Retinal pigment epithelial cell (primary cell): ENCODE measurements around the gene FILIP1.

ENCODE experiments used
- DNase-seq: peaks from one replicate; pipeline ENCODE4 v3.0.0-alpha.2; 2010; ENCODE audit warnings: low read depth
- H3K4me3 ChIP-seq: 2 replicates; pipeline ENCODE4 v1.5.1; 2011; ENCODE audit warnings: mild to moderate bottlenecking, low read length, control low read depth, moderate library complexity
- TF ChIP-seq, protein P1 (sequence below): conservative IDR thresholded peaks from 2 replicates; pipeline ENCODE4 v1.5.1; 2011; ENCODE audit warnings: low read depth, low read length, control low read depth, inconsistent platforms

FILIP1 gene

DNA sequence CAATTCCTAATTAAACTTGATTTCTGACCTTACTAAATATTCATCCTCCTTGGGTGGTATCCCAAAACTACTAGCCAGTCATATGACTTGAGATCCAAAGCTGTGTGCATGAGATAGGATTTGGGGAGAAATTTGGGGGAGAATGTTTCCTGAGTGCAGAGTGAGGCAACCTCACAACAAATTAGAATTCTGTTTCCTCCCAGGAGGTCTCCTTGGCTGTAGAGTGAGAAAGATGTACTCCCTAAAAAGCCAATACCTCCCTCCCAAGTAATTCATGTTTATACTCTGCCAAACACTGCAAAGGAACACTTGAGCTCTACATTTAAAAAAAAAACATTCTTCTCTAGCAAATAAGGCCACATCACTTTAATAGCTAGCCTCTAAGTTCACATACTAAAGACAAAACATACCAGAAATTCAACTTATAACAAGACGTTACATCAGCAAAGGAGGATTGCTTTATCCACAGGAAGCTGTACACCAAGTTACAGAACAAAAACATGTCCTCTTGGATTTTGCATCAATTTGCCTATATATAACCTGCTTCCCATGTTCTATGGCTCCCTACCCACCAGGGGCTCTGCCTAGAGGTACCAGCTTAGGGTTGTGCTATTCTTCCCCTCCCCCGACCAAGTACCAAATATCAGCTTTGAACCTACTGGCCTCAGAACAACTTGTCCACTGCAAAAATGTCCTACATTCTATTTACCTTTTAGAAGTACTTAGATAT is 193.6 kb downstream of the FILIP1 start:
- no peak overlapping the region for H3K4me3 ChIP-seq
- TF ChIP-seq, protein P1, sequence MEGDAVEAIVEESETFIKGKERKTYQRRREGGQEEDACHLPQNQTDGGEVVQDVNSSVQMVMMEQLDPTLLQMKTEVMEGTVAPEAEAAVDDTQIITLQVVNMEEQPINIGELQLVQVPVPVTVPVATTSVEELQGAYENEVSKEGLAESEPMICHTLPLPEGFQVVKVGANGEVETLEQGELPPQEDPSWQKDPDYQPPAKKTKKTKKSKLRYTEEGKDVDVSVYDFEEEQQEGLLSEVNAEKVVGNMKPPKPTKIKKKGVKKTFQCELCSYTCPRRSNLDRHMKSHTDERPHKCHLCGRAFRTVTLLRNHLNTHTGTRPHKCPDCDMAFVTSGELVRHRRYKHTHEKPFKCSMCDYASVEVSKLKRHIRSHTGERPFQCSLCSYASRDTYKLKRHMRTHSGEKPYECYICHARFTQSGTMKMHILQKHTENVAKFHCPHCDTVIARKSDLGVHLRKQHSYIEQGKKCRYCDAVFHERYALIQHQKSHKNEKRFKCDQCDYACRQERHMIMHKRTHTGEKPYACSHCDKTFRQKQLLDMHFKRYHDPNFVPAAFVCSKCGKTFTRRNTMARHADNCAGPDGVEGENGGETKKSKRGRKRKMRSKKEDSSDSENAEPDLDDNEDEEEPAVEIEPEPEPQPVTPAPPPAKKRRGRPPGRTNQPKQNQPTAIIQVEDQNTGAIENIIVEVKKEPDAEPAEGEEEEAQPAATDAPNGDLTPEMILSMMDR: no peak
- no peak for DNase-seq

DNA sequence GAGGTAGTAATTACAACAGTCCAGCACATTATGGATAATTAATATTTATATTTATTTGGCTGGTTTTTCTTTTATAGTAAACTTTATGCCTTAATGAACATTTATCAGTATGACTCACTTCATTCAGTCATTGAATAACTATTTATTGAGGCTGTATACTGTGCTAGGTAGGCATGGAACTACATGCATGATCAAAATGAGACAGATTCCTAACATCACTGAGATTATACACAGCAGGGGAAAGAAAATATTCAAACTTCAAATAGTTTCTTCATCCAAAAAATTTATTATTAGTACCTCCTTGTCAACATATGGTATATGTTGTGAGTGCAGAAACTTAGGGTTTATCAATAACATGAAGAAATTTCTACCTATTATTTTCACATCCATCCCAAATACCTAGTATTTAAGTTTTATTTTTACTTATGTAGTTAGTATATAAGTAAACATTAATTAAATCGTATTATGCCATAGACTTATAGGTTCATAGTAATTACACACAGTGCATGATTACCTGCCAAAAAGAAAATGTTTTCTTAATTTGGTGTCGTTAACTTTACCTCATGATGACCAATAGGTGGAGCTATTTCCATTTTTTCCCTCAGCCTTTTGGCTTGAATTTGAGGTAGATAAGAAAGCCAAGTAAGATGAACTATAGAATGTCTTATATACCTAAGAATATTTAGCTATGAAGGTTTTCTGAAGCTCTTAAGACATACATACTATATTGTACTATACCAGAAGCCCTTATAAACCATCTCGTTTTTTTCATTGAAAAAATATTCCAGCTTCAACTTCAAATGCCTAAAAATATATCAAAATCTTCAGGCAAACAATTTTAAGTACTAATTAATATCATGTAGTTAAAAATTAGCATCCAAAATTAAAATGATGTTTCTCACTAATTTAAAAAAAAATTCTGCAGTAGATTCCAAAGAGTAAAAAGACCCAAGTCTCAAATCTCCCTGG is 196.5 kb downstream of the FILIP1 start:
- DNase-seq: no peak
- H3K4me3 ChIP-seq: no peak overlapping the region
- TF ChIP-seq, protein P1: peak; percentile 68

DNA sequence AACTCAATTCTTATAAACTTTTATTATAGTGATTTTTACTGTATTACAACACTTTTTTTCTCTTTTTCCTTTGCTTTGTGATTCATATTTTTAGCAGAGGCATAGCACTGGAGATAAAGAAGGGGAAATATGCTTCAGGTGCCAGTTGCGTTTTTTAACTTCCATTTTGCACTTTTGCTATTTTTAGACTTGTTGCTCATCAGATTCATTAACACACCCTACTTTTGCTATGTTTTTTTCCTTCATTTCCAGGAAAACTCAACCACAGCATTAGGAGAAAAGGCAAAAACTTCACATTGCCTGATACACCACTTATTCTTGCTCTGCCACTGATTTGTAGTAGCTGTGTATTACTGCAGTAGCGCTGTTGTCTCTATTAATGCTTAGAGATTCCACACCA is 201.0 kb downstream of the FILIP1 start:
- no peak overlapping the region for H3K4me3 ChIP-seq
- TF ChIP-seq, protein P1: no peak
- DNase-seq: no peak

DNA sequence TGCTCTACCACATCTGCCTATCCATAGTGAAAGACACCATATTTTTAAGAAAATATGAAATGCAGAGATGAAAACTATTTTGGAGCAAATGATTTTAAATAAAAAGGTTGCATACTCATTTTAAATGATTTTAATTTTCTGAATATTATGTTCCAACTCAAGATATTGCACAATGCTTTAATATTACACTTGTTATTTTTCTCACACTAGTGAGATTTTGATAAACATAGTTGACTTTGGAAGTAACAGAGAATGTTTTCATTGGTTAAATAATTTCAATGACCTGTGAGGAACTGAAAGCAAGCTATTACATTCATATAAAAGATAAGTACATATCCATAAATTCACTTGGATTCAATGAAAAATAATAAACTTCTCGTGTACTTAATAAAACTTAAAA is 201.9 kb downstream of the FILIP1 start:
- TF ChIP-seq, protein P1: no peak
- no peak overlapping the region for H3K4me3 ChIP-seq
- DNase-seq: no peak

DNA sequence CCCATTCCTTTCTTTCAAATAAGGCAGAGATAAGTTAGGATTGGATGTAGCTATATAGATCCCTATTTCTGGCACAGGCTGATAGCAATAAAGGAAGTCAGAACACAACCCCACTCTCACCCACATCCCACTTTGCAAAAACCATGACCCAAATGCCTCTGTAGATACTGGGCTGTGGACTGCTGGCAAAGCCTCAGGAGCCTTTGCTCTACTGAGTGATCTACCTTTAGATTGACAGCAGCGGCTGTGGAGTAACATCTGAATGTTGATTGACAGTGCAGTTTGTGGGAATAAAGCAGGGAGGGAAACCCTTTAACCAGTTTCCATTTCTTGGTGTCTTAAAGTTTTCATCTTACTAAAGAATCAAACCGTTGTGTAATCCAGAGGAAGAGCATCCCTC is 202.3 kb downstream of the FILIP1 start:
- DNase-seq: no peak
- TF ChIP-seq, protein P1: no peak

DNA sequence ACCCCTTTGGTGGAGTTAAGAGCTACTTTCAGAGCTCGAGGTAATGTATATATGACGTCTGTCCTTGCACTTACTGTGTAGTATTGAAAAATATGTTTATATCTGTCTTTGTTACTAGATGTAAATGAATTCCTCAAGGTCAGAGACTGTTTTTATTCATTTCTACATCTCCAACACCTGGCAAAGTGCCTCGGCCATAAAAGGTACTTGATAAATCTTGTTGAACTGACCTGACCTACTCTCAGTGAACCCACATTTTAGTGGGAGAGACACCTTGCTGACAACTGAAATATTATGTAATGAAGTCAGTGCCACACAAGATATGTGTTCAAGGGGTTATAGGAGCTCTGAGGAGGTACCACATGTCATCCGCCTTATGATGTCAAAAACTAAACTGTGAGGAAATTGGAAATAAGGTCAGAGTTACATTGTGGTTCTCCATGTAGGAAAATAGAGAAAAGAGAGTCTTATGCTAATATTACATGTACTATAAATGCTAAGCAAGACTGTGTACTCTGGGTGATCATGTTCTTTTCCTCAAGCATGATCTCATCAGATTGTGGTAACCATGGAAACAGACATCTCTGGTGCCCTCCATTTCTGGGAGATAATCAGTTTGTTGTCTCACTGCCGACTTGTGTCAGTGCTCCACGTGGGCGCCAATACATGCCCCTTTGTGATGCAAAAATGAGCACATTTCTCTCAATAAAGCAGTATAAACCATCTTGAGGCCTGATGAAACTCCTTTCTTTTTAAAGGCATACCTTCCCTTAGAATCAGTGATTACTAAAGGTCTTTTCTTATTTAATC is 203.3 kb downstream of the FILIP1 start:
- no peak overlapping the region for H3K4me3 ChIP-seq
- TF ChIP-seq, protein P1: no peak
- DNase-seq: no peak

More for the DNA sequence above, 202.3 kb downstream of the FILIP1 start:
- no peak overlapping the region for H3K4me3 ChIP-seq
